ENCODE measurements around the gene TCERG1L. TPM values are rescaled to one million over a fixed set of nuclear protein-coding genes. Genes with fewer than 3 reads are reported as not detected.

TCERG1L gene
- polyA plus RNA-seq, 1 of the 3 experiments (the other 2 are of a cell fraction) = not detected

DNA sequence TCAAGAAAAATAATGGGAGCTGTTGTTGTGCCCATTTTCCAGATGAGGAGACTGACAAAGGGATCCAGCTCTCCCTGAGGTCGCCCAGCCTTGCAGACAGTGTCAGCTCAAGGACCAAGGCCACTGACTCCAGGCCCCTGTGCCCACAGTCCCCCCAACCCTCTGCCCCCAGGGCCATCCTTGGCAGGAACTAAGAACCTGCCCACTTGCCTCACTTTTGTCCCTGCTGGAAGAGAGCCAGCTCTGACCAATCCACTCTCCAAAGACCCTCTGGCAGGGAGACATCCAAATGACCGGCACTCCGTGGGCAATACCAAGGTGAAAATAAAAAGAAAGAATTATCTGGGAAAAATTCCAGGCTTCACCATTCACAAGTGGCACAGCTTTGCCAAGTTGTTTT lies 101.3 kb downstream of the TCERG1L start:
- no peak overlapping the region for H2AFZ ChIP-seq (ENCODE audit: low read depth)
- peaks cover 0 to 8% of the 10 kb centered on the region in 2 experiments; a peak in 1 of 4 replicates for H3K4me1 ChIP-seq (ENCODE audit: control insufficient read depth in 1 of 2, insufficient read depth in 2 of 2, low read depth in 1 of 2, low read length in 1 of 2)
- no peaks in the 10 kb centered on the region for H3K36me3 ChIP-seq (replicated peaks in 1 of 2; ENCODE audit: control insufficient read depth in 1 of 2, insufficient read depth in 2 of 2, low read length in 1 of 2)
- no peaks in the 10 kb centered on the region for H3K79me2 ChIP-seq (ENCODE audit: insufficient read depth)
- H3K4me2 ChIP-seq = no peak overlapping the region
- POLR2A ChIA-PET = no interaction called here
- no peaks in the 10 kb centered on the region for H3K9me2 ChIP-seq
- no peak for TF ChIP-seq CHD2 (IDR thresholded peaks at IDR 0.05; ENCODE audit: low read length, partially characterized antibody)
- no peak for TF ChIP-seq NRF1 (IDR thresholded peaks at IDR 0.05; ENCODE audit: low read depth, low read length)
- TF ChIP-seq SIN3A (IDR thresholded peaks at IDR 0.05; ENCODE audit: borderline replicate concordance, low read depth, low read length) = no peak
- no peak for TF ChIP-seq FOXM1 (IDR thresholded peaks at IDR 0.05; ENCODE audit: low read depth)
- no peak for TF ChIP-seq POLR2AphosphoS5 (IDR thresholded peaks at IDR 0.05; ENCODE audit: low read depth, low read length)
- no peak for TF ChIP-seq RCOR1 (IDR thresholded peaks at IDR 0.05; ENCODE audit: low read length)
- no peak for TF ChIP-seq MXI1 (IDR thresholded peaks at IDR 0.05; ENCODE audit: low read depth, low read length)
- no peak for TF ChIP-seq RFX5 (IDR thresholded peaks at IDR 0.05; ENCODE audit: low read length)
- no peak for TF ChIP-seq MEF2A (IDR thresholded peaks at IDR 0.05; ENCODE audit: borderline replicate concordance, low read depth)
- no peak for TF ChIP-seq TEAD4 (IDR thresholded peaks at IDR 0.05; ENCODE audit: borderline replicate concordance, insufficient read depth)
- no peak for TF ChIP-seq CTCF (IDR thresholded peaks at IDR 0.05)
- TF ChIP-seq FOXJ3 (CRISPR knock-in tag; IDR thresholded peaks at IDR 0.05) = no peak
- no peak for TF ChIP-seq GATA2 (CRISPR knock-in tag; IDR thresholded peaks at IDR 0.05)
- no peak for TF ChIP-seq TAF1 (IDR thresholded peaks at IDR 0.05; ENCODE audit: borderline replicate concordance, low read depth, low read length)
- TF ChIP-seq, protein P1, sequence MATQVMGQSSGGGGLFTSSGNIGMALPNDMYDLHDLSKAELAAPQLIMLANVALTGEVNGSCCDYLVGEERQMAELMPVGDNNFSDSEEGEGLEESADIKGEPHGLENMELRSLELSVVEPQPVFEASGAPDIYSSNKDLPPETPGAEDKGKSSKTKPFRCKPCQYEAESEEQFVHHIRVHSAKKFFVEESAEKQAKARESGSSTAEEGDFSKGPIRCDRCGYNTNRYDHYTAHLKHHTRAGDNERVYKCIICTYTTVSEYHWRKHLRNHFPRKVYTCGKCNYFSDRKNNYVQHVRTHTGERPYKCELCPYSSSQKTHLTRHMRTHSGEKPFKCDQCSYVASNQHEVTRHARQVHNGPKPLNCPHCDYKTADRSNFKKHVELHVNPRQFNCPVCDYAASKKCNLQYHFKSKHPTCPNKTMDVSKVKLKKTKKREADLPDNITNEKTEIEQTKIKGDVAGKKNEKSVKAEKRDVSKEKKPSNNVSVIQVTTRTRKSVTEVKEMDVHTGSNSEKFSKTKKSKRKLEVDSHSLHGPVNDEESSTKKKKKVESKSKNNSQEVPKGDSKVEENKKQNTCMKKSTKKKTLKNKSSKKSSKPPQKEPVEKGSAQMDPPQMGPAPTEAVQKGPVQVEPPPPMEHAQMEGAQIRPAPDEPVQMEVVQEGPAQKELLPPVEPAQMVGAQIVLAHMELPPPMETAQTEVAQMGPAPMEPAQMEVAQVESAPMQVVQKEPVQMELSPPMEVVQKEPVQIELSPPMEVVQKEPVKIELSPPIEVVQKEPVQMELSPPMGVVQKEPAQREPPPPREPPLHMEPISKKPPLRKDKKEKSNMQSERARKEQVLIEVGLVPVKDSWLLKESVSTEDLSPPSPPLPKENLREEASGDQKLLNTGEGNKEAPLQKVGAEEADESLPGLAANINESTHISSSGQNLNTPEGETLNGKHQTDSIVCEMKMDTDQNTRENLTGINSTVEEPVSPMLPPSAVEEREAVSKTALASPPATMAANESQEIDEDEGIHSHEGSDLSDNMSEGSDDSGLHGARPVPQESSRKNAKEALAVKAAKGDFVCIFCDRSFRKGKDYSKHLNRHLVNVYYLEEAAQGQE (IDR thresholded peaks at IDR 0.05; ENCODE audit: low read depth, low read length) = no peak
- TF ChIP-seq RXRA (IDR thresholded peaks at IDR 0.05; ENCODE audit: borderline replicate concordance, low read depth) = no peak
- TF ChIP-seq IRF3 (IDR thresholded peaks at IDR 0.05; ENCODE audit: low read depth, low read length) = no peak
- WGBS (ENCODE audit: low lambda C conversion rate) = 39% methylated on average over 3 of the region's 3 CpGs
- no peaks in the 10 kb centered on the region for H3K9me3 ChIP-seq
- CTCF ChIA-PET = no interaction called here
- H3F3A ChIP-seq (replicated peaks; ENCODE audit: insufficient read depth) = no peaks in the 10 kb centered on the region
- no peaks in the 10 kb centered on the region for H3K27me3 ChIP-seq (ENCODE audit: insufficient read depth)
- no peak overlapping the region for H3K4me3 ChIP-seq (ENCODE audit: low read depth in 2 of 2, low read length in 1 of 2)
- H4K20me1 ChIP-seq (ENCODE audit: insufficient read depth) = no peaks in the 10 kb centered on the region
- no peak for DNase-seq
- no peak overlapping the region for H3K9ac ChIP-seq
- H3K27ac ChIP-seq (ENCODE audit: low read depth in 2 of 2, low read length in 1 of 2) = no peak overlapping the region
